HG03039 (cell line): Measurements from ENCODE around the gene TMEM52.
A peak's percentile ranks its signal among the peaks of the same experiment; 100 is the strongest.
"Not testable (repeated sequence)": the region's sequence is repeated elsewhere in the genome, so short reads cannot be mapped to it uniquely, and the experiment has no call there.

Experiments used
- ATAC-seq: cut with Tn5 transposase; IDR thresholded peaks from one replicate; pipeline ENCODE4 v1.9.1; 2021; ENCODE audit warnings: mild to moderate bottlenecking, moderate library complexity; ENCODE audit not compliant: unreplicated experiment

TMEM52 gene

GRCh38 chr1:1895456-1896336, 23.4 kb downstream of the TMEM52 start:
- ATAC-seq = no peak

DNA sequence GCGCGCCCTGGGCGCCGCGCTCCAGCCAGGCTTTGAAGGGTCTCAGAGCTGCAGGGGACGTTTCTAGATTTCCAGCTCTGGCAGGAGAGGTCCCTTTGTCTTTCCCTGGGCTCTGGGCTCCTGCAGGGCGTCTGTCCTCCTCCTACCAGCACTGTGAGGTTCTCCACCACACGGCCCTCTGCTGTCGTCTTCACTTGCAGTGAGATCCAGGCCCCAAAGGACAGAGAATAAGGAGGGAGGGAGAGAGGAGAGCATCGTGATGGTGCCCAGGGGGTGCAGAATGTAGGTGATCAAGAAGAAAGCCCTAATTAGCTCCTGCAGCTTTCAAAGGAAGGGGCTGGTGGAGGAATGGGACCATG, 24.0 kb downstream of the TMEM52 start:
- no peak for ATAC-seq

DNA sequence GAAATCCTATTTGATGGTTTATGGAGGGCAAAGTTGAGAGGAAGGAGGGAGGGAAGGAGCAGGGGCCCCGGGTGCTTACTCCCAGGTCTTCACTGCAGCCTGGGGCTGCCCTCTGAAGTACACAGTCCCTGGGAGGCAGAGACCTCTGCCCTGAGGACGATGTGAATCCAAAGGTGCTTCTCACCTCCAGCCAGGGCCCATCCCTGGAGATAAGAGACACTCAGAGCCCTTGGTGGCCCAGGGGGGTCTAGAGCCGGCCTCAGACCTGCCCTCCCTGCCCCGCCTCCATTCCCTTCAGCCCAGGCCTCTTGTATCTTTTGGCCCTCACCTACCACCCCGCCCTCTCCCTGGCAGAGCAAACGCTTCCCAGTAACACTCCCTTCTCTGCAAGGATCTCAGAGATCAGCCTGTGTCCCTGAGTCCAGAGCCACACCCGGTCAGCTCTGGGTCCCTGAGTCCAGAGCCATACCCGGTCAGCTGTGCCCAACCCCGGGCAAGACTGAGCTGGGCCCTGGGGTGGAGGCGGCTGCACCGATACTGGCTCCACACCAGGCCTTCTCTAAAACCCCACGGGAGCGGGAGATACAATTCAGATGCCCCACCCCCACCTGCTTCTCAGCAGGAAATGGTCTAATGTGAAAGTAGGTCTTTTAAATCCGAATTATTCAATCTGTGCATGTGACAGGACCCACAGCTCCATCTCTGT, 24.6 kb downstream of the TMEM52 start:
- ATAC-seq = no peak

GRCh38 chr1:1893997-1894353, 25.1 kb downstream of the TMEM52 start:
- no peak for ATAC-seq

DNA sequence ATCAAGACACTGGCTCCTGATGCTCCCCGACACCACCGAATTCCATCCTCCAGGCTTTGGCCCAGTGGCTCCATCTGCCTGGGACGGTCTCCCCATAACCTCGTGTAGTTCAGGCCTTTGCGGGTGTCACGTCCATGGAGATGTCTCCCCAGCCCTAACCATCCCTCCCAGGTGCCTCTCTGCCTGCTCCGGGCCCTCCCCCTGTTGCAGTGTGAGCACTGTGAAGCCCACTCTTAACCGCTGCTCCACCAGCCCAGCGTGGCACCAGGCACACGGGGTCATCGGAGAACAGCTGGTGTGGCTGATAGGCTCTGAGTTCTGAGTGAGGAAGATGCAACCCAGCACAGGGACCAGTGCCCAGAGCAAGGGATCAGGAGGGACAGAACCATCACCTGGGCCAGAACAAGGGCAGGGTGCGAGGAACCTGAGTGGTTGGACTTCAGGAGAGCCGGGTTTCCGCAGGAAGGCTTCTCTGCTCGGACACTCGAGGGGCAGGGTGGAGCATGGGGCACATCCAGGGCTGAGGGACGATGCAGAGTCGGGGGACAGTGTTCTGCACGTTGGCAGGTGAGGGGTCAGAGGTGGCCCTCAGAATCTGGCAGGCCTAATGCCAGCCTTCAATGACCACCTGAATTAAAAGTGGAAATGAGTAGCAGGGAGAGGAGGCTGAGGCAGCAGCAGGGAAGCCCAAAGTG, 25.6 kb downstream of the TMEM52 start:
- no peak for ATAC-seq

DNA sequence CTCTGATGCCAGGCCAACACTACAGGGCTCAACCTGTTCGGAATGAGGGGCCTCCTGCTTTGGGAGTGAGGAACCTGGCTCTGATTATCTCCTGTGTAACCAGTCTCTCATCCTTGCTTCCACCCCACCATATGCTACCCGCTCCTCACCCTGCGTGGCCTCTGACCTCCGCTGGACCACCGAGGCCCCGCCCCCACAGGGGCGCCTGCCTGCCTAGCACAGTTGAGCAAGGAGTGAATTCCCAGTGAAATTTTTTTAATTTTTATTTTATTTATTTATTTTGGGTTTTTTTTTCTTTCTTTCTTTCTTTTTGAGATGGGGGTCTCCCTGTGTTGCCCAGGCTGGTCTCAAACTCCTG, 26.3 kb downstream of the TMEM52 start:
- ATAC-seq = no peak

DNA sequence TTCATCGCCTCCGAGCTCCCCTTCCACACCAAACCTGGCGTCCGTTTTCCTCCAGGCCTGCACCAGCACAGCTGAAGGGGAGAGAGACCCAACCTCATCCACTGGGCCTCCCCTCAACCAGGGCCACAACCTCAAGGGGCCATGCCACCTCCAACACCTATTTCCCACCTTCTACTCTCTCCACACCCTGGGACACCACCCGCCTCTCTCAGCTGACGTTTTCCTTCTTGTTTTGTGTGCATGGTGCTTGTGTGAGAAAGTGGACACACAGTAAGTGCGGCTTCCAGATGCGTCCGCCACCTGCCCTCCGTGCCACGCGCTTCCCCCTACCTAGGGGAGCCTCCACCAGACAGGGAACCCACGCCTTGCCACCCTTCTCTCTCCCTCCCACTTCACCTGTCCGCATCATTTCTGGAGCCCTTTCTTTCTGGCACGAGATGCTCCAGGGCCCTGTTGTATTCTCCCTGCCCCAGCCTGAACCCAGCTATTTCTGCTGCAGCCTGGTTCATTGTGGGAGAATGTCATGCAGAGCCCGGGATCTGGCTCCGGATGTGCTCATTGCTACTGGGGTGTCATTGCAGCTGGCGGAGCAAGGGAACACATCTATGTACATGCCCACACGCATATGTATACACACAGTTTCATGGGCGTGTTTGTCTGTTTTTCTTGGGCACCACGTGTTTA, 26.9 kb downstream of the TMEM52 start:
- ATAC-seq = no peak

DNA sequence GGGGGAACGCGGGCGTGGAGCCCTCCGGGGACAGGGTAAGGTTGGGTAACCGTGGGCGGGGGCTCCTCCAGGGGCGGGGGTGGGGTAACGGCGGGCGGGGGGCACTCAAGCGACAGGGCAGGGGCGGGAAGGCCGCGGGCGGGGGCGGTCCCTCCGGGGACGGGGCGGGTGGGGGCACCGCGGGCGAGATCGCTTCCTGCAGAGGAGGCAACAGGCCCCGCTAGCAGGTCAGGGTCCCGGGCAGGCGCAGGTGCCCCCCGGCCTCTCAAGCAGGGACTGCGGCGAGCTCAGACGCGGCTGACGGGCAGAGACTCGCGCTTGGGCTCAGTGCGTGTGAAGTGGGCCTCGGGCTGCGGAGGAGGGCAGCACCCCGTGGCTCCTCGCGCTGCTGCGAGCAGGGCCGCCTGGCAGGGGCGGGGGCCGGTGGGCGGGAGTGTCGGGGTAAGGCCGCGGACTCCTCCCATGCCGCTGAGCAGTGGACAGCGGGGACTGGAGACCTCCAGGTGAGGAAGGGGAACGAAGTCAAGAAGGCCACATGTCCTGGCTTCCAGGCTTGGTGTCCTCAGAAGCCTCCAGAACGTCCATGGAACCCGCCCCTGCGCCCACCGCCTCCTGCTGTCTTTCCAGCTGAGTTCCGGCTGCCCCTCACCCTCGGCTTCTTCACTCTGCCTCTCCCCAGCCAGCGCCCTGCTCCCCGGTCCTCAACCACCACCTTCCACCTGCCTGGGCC, 27.6 kb downstream of the TMEM52 start:
- ATAC-seq = peak; percentile 3

DNA sequence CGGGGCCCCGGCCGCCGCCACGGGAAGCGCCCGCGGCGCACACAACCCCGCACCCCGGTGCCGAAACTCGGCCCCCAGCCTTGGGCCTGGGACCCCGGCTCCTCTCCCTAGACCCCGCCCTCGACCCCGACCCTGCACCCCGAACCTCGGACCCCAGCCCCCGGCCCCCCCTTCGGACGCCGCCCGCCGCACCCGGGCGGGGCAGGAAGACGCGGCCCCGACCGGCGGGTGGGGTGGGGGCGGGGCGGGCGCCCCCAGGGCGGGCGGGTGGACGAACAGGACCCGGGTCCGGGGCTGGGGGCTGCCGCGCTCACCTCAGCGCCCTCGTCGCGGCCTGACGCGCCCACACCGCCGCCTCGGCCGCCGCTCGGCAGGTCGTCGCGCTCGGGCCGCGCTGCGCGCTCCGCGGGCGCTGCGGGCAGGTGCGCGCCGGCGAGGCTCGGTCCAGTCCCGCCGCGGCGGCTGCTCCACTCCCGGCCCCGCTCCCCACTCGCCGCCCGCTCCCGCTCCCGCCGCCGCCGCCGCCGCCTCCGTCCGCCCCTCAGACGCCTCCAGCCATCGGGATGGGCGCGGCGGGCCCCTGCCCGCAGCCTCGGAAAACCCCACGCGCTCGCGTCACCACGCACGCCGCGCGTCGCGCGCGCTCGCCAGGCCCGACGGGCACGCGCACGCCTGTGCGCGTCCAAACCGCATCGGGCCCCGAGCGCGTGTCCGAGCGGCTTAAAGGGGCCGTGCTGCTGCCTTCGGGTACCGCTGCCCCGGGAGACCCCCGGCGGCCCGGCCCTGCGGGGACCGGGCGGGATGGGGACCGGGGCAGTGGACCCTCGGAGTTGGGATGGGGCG, 28.4 kb downstream of the TMEM52 start, which contains the start of gene GNB1:
Gene GNB1, minus strand, starts transcription at position 582 of the 843 bp plus-strand sequence. CDS start 65,634 bp downstream, outside the sequence.
- peak; percentile 52 for ATAC-seq

DNA sequence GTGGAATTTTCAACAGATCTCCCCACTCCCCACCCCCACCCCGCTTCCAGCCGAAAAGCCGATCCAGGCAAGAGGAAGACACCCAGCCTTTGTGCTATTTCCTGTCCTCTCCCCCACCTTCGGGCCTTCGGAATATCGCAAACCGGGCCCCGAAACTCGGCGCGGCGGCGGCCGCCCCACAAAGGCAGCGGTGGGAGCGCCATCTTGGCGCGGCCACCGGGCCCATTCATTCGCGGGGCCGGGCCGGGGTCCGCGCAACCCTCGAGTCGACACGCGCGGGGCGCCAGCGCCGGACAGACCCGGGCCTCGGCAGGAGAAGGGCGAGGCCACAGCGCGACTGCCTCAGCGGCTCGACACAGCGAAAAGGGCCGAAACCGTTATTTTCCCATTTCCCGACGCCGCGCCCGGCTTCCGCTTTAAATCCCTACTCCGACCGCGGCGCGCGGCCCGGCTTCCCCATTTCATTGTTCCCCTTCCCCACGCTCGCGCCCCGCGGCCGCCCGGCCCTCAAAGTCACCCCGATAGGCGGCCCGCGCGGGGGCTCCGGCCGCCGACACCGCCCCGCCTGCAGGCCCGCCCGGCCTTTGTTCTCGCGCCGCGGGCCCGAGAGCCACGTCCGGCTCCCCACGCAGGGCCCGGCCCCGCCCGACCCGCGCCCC, 29.1 kb downstream of the TMEM52 start:
- no peak for ATAC-seq

GRCh38 chr1:1889090-1889750, 29.9 kb downstream of the TMEM52 start:
- ATAC-seq = no peak

DNA sequence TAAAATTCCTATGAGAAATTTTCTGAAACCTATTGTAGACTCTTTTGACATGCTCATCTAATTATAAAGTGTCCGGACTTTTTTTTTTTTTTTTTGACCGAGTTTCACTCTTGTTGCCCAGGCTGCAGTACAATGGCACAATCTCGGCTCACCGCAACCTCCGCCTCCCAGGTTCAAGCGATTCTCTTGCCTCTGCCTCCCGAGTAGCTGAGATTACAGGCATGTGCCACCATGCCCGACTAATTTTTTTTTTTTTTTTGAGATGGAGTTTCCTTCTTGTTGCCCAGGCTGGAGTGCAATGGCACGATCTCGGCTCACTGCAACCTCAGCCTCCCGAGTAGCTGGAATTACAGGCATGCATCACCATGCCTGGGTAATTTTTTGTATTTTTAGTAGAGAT, 35.2 kb downstream of the TMEM52 start:
- ATAC-seq = not testable (repeated sequence)

DNA sequence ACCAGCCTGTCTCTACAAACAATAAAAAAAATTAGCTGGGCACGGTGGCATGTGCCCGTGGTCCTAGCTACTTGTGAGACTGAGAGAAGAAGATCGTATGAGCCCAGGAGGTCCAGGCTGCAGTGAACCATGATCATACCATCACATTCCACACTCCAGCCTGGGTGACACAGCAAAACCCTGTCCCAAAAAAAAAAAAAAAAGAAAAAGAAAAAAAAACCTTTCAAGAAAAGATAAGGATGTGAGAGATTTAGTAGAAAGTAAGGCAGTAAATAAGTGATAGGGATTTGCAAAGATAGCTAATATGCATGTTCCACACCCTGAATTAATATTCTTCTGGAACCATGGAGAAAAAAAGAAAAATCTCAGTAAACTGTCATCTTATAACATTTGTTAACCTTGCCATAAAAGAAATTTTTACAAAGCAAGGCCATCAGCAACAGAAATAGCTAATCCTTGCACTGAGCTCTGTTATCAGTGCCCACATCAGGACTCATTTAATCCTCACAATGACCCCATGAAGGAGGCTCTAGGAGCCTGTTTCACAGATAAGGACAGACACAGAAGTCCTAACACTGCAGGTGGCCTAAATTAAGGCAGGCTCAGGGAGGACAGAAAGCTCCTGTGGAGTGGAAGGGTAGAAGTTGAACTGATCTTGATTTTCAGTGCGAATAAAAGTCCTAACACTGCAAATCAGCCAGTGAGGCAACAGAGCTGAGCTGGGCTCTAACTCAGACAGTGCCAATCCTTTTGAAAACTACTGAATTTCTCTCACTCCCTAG, 35.8 kb downstream of the TMEM52 start:
- no peak for ATAC-seq

DNA sequence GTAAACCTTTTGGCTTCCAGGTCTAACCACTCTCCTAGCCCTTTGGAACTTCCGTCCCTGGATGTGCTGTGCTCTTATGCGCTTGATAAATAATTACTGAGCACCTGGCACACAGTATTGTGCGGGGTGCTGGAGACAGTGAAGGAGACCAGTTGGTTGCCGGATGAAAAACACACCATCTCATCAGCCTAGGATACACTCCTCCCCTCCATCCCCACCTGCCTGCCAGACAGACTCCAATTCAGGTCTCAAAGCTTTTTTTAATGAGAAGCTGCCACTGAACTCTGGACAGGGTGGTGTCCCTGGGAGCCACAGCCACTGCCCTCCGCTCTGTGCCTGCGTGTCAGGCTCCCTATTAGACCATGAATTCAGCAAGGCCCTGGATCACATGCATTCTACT, 37.4 kb downstream of the TMEM52 start:
- ATAC-seq = no peak

GRCh38 chr1:1880617-1881312, 38.3 kb downstream of the TMEM52 start:
- ATAC-seq = no peak

- ATAC-seq = no peak
Measured at GRCh38 chr1:1879942-1880341, 39.1 kb downstream of the TMEM52 start.

GRCh38 chr1:1877865-1878436, 41.1 kb downstream of the TMEM52 start:
- ATAC-seq = no peak
